Keratinocyte (primary cell): ENCODE results near the gene NT5C1B.

ENCODE experiments used
- CTCF ChIP-seq, 3 experiments: IDR thresholded peaks in 1 of 3; conservative IDR thresholded peaks in 1 of 3; optimal IDR thresholded peaks in 1 of 3; 2 replicates in 2 of 3; 3 replicates in 1 of 3; pipeline versions ENCODE3 to v1.5.1; 2011; ENCODE audit warnings: low read length in 3 of 3, mild to moderate bottlenecking in 3 of 3, moderate library complexity in 2 of 3, control low read depth in 1 of 3, inconsistent platforms in 1 of 3; ENCODE audit not compliant: insufficient read depth in 2 of 3; ENCODE audit errors: extremely low read depth in 1 of 3
- EZH2 ChIP-seq: IDR thresholded peaks from one replicate; pipeline ENCODE4 v1.6.1; 2012; ENCODE audit warnings: inconsistent platforms, mild to moderate bottlenecking, low read length, moderate library complexity

- no peak for TF ChIP-seq CTCF (optimal IDR thresholded peaks at IDR 0.05 in 1 of 3, IDR thresholded peaks at IDR 0.05 in 1 of 3, conservative IDR thresholded peaks at IDR 0.05 in 1 of 3; ENCODE audit: extremely low read depth in 1 of 3, insufficient read depth in 2 of 3, low read length in 3 of 3)
- no peak for TF ChIP-seq EZH2
Measured at GRCh38 chr2:18620867-18621632, 31.7 kb upstream of the NT5C1B start.
